Hepatocyte (in vitro differentiated cells): ENCODE measurements around the gene SND1. TPM values are rescaled to one million over a fixed set of nuclear protein-coding genes. Genes with fewer than 3 reads are reported as not detected.

Source experiments
- DNase-seq: peaks from one replicate; pipeline ENCODE4 v3.0.0-alpha.2; 2016; ENCODE audit warnings: low spot score
- H2AFZ ChIP-seq: fragments of 200-600 bp; sonication (generic); 2 replicates; pipeline ENCODE4 v1.6.0; 2016; ENCODE audit warnings: antibody characterized with exemption, mild to moderate bottlenecking
- H3K27ac ChIP-seq: fragments of 200-600 bp; sonication (generic); 2 replicates; pipeline ENCODE4 v1.5.1; 2016; ENCODE audit warnings: mild to moderate bottlenecking
- H3K27me3 ChIP-seq: fragments of 200-600 bp; sonication (generic); 2 replicates; pipeline ENCODE4 v1.6.1; 2016
- H3K36me3 ChIP-seq: fragments of 200-600 bp; sonication (generic); replicated peaks from 2 replicates; pipeline ENCODE4 v1.5.1; 2016; ENCODE audit warnings: low read depth; ENCODE audit not compliant: insufficient read depth
- H3K4me1 ChIP-seq: fragments of 200-600 bp; sonication (generic); 2 replicates; pipeline ENCODE4 v1.5.1; 2016; ENCODE audit warnings: mild to moderate bottlenecking, moderate library complexity; ENCODE audit not compliant: insufficient read depth
- H3K4me2 ChIP-seq: fragments of 200-600 bp; sonication (generic); 2 replicates; pipeline ENCODE4 v1.6.0; 2016
- H3K4me3 ChIP-seq: fragments of 200-600 bp; sonication (generic); 2 replicates; pipeline ENCODE4 v1.5.1; 2016; ENCODE audit warnings: mild to moderate bottlenecking
- H3K79me2 ChIP-seq: fragments of 200-600 bp; sonication (generic); 2 replicates; pipeline ENCODE4 v1.6.0; 2017; ENCODE audit warnings: mild to moderate bottlenecking
- H3K9me2 ChIP-seq: fragments of 200-600 bp; sonication (generic); replicated peaks from 2 replicates; pipeline ENCODE4 v1.6.0; 2017; ENCODE audit warnings: mild to moderate bottlenecking; ENCODE audit not compliant: insufficient read depth
- H3K9me3 ChIP-seq: fragments of 200-600 bp; sonication (generic); 2 replicates; pipeline ENCODE4 v1.5.1; 2016; ENCODE audit warnings: low read depth, mild to moderate bottlenecking
- H4K20me1 ChIP-seq: fragments of 200-600 bp; sonication (generic); 2 replicates; pipeline ENCODE4 v1.6.0; 2016; ENCODE audit warnings: mild to moderate bottlenecking; ENCODE audit not compliant: insufficient read depth, poor library complexity, severe bottlenecking
- CTCF ChIP-seq: fragments of 200-600 bp; sonication (generic); IDR thresholded peaks from 2 replicates; pipeline ENCODE4 v1.5.1; 2016; ENCODE audit warnings: antibody characterized with exemption, mild to moderate bottlenecking; ENCODE audit not compliant: poor library complexity
- EZH2 ChIP-seq: fragments of 200-600 bp; sonication (generic); IDR thresholded peaks from 2 replicates; pipeline ENCODE4 v1.6.1; 2016; ENCODE audit warnings: antibody characterized with exemption, mild to moderate bottlenecking, borderline replicate concordance
- EZH2phosphoT487 ChIP-seq: fragments of 200-600 bp; sonication (generic); IDR thresholded peaks from one replicate; pipeline ENCODE4 v1.6.1; 2018; ENCODE audit warnings: antibody characterized with exemption, mild to moderate bottlenecking, low read depth, moderate library complexity; ENCODE audit not compliant: unreplicated experiment, severe bottlenecking
- WGBS: methylation state at CpG from one replicate; pipeline ENCODE4 v1.1.6; 2016; ENCODE audit warnings: low lambda C conversion rate; ENCODE audit errors: missing lambda C conversion rate; 5-methylcytosine and 5-hydroxymethylcytosine counted together
- polyA plus RNA-seq: library from polyadenylated mRNA; unstranded; fragments of >200 nt; fragmentation: Nextera tagmentation; extraction: Ambion mirVana; gene quantifications from 2 replicates; pipeline ENCODE4 v1.2.1, GENCODE V29; 2016
- total RNA-seq: library from RNA; depleted of rRNA; stranded (reverse); fragments of >200 nt; gene quantifications from 2 replicates; pipeline ENCODE4 v1.2.3, GENCODE V29; 2014

Gene SND1
- total and polyA plus RNA-seq, 2 experiments from 2014 or later = 141 to 200 TPM

GRCh38 chr7:127702938-127703337 is 50.9 kb downstream of the SND1 start:
- no peaks in the 10 kb centered on the region for H3K9me3 ChIP-seq
- H3K36me3 ChIP-seq = peaks cover 11% of the 10 kb centered on the region
- peaks cover 32% of the 10 kb centered on the region for H3K79me2 ChIP-seq
- H3K4me2 ChIP-seq = no peak overlapping the region
- 85% methylated on average over 7 of the region's 7 CpGs for WGBS
- TF ChIP-seq EZH2 = no peak
- H3K9me2 ChIP-seq = no peaks in the 10 kb centered on the region
- H3K27me3 ChIP-seq = no peaks in the 10 kb centered on the region
- no peaks in the 10 kb centered on the region for H3K4me1 ChIP-seq
- no peak overlapping the region for H3K27ac ChIP-seq
- H4K20me1 ChIP-seq = peaks cover 28% of the 10 kb centered on the region
- DNase-seq = no peak
- H3K4me3 ChIP-seq = no peak overlapping the region
- H2AFZ ChIP-seq = no peak overlapping the region

GRCh38 chr7:127704211-127704610 is 52.2 kb downstream of the SND1 start:
- Histone ChIP-seq H3K4me1 (no peaks in the 10 kb centered on the region), H3K9me3 (no peaks in the 10 kb centered on the region), H4K20me1 (peaks cover 15% of the 10 kb centered on the region), H3K36me3 (peaks cover 3% of the 10 kb centered on the region), H3K27me3 (no peaks in the 10 kb centered on the region), H3K4me3 (no peak overlapping the region), H3K79me2 (peaks cover 19% of the 10 kb centered on the region), H3K27ac (no peak overlapping the region), H3K9me2 (no peaks in the 10 kb centered on the region), H2AFZ (no peak overlapping the region), H3K4me2 (no peak overlapping the region)
- no peak for DNase-seq
- 82% methylated on average over 1 of the region's 1 CpG for WGBS
- no peak for TF ChIP-seq EZH2phosphoT487
- TF ChIP-seq EZH2 = no peak
- TF ChIP-seq CTCF = no peak

DNA sequence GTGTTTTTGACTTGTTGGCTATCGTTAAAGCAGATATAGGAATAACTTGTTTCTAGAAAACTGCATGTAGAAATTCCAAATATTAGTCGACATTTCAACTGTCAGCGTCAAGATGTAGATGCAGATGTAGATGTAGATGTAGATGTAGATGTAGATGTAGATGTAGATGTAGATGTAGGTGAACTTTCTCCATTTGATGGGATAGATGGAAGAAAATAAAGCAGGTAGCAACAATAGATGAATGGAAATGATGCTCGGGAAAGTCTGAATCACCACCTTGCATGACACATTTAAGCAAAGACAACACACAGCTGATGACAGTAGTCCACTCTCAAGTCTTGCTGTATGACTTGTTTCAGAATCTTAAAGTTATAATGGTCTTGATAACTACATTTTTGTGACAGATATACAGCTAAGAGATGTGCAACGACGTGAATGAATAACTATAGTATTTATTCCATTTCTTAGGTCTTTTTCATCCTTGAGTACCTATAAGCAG is 53.5 kb downstream of the SND1 start:
- Histone ChIP-seq H3K27me3 (no peaks in the 10 kb centered on the region), H3K9me2 (no peaks in the 10 kb centered on the region), H3K27ac (no peak overlapping the region), H4K20me1 (peaks cover 5% of the 10 kb centered on the region), H2AFZ (no peak overlapping the region), H3K36me3 (peaks cover 3% of the 10 kb centered on the region), H3K4me3 (no peak overlapping the region), H3K4me2 (no peak overlapping the region), H3K79me2 (peaks cover 11% of the 10 kb centered on the region), H3K9me3 (no peaks in the 10 kb centered on the region), H3K4me1 (no peaks in the 10 kb centered on the region)
- DNase-seq = no peak
- TF ChIP-seq EZH2phosphoT487 (no peak), CTCF (no peak), EZH2 (no peak)
- 98% methylated on average over 6 of the region's 6 CpGs for WGBS

DNA sequence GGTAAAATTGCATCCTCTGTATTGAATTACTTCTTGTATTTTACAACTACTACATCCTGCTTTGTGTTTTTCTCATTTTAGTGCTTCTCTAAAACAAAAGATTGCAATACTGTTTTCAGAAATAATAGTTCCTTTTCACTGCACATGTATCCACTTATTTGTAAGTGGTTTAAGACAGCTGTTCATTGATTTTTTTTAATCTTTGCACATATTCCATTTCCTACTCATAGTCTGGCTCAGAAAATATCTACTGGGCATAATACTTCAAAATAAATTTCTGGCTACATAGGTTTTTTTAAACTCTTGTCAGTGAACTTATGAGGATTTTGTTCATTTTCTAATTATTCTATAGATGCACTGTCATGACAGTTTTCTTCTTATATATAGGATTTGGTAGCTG is 54.8 kb downstream of the SND1 start:
- Histone ChIP-seq H3K4me2 (no peak overlapping the region), H3K36me3 (peaks cover 3% of the 10 kb centered on the region), H3K27ac (no peak overlapping the region), H3K27me3 (no peaks in the 10 kb centered on the region), H3K9me2 (no peaks in the 10 kb centered on the region), H4K20me1 (no peaks in the 10 kb centered on the region), H2AFZ (no peak overlapping the region), H3K79me2 (peaks cover 13% of the 10 kb centered on the region), H3K4me3 (no peak overlapping the region), H3K9me3 (peaks cover 12% of the 10 kb centered on the region), H3K4me1 (no peaks in the 10 kb centered on the region)
- DNase-seq = no peak
- TF ChIP-seq EZH2phosphoT487 = no peak
- TF ChIP-seq EZH2 = no peak
- no peak for TF ChIP-seq CTCF
